ENCODE results near the gene CKS2. TPM values are rescaled to one million over a fixed set of nuclear protein-coding genes. Genes with fewer than 3 reads are reported as not detected.

CKS2 gene
- total RNA-seq, 1 donor from 2014 or later: 14.7 TPM

DNA sequence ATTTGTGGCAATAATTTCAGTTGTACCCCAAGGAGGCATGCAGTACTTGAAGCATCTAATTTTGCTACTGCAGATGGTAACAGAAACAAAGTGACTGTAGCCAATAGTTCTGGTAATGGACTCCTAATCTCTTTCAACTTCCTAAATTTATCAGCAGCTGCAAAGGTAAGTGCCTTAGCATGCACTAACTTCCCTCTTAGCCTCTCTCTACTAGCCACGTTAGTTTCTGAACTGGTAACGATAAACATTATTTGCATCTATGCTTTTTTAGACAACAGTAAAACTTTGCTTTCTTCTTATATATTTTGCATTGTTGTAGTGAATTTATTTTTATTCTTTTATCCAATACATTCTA is 6.2 kb upstream of the CKS2 start:
- Histone ChIP-seq H3K9me3 (no peaks in the 10 kb centered on the region), H3K4me3 (no peak overlapping the region), H3K36me3 (no peaks in the 10 kb centered on the region), H3K27me3 (no peaks in the 10 kb centered on the region), H3K4me1 (peaks cover 6% of the 10 kb centered on the region), H3K27ac (no peak overlapping the region)
- no peak for TF ChIP-seq CTCF (IDR thresholded peaks at IDR 0.05)
- no peak for TF ChIP-seq POLR2A (IDR thresholded peaks at IDR 0.05)
- TF ChIP-seq POLR2AphosphoS5 (IDR thresholded peaks at IDR 0.05; ENCODE audit: insufficient read depth in 1 of 2, low read depth in 1 of 2): no peak
- DNase-seq (ENCODE audit: extremely low spot score in 2 of 2): no peak
- intact Hi-C loops (cut with DNase I): no loop called here

GRCh38 chr9:89305868-89306267 is 5.1 kb upstream of the CKS2 start:
- intact Hi-C loops (cut with DNase I): no loop called here
- Histone ChIP-seq H3K27me3 (no peaks in the 10 kb centered on the region), H3K4me1 (peaks cover 9% of the 10 kb centered on the region), H3K36me3 (no peaks in the 10 kb centered on the region), H3K27ac (no peak overlapping the region), H3K9me3 (no peaks in the 10 kb centered on the region), H3K4me3 (no peak overlapping the region)
- no peak for TF ChIP-seq CTCF (IDR thresholded peaks at IDR 0.05)
- no peak for TF ChIP-seq POLR2A (IDR thresholded peaks at IDR 0.05)
- TF ChIP-seq POLR2AphosphoS5 (IDR thresholded peaks at IDR 0.05; ENCODE audit: insufficient read depth in 1 of 2, low read depth in 1 of 2): no peak
- no peak for DNase-seq (ENCODE audit: extremely low spot score in 2 of 2)

DNA sequence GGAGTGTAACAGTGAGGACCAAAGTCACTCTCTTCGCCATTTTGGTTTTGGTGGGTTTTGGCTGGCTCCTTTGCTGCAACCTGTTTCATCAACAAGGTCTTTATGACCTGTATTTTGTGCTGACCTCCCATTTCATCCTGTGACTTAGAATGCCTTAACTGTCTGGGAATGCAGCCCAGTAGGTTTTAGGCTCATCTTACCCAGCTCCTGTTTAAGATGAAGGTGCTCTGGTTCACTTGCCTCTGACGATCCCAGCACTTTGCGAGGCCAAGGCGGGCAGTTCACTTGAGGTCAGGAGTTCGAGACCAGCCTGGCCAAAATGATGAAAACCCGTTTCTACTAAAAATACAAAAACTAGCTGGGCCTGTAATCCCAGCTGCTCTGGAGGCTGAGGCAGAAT is 1.8 kb upstream of the CKS2 start:
- intact Hi-C loops (cut with DNase I): no loop called here
- DNase-seq (ENCODE audit: extremely low spot score in 2 of 2): no peak
- TF ChIP-seq POLR2AphosphoS5 (IDR thresholded peaks at IDR 0.05; ENCODE audit: insufficient read depth in 1 of 2, low read depth in 1 of 2) (no peak), POLR2A (IDR thresholded peaks at IDR 0.05) (no peak), CTCF (IDR thresholded peaks at IDR 0.05) (no peak)
- Histone ChIP-seq H3K4me1 (peaks cover 23% of the 10 kb centered on the region), H3K27ac (peak overlapping the region; percentile 98), H3K9me3 (no peaks in the 10 kb centered on the region), H3K4me3 (no peak overlapping the region), H3K36me3 (no peaks in the 10 kb centered on the region), H3K27me3 (no peaks in the 10 kb centered on the region)

- intact Hi-C loops (cut with DNase I): no loop called here
- Histone ChIP-seq H3K4me1 (peaks cover 23% of the 10 kb centered on the region), H3K4me3 (peak overlapping the region; percentile 69 to 76), H3K36me3 (no peaks in the 10 kb centered on the region), H3K9me3 (no peaks in the 10 kb centered on the region), H3K27me3 (no peaks in the 10 kb centered on the region), H3K27ac (peak overlapping the region; percentile 98)
- TF ChIP-seq POLR2AphosphoS5 (IDR thresholded peaks at IDR 0.05; ENCODE audit: insufficient read depth in 1 of 2, low read depth in 1 of 2) (no peak), POLR2A (IDR thresholded peaks at IDR 0.05) (no peak), CTCF (IDR thresholded peaks at IDR 0.05) (no peak)
- no peak for DNase-seq (ENCODE audit: extremely low spot score in 2 of 2)
These were observed 1.2 kb upstream of the CKS2 start for GRCh38 chr9:89309608-89310474.

Measured in vagina (tissue), 2 donors.